Jurkat, Clone E6-1 (cell line): ENCODE data around the gene C1QL3.

Experiments used
- DNase-seq: peaks from one replicate; pipeline ENCODE4 v3.0.0-alpha.2; 2011; ENCODE audit warnings: low read depth, low spot score
- H3K4me3 ChIP-seq: 2 replicates; pipeline ENCODE4 v1.5.1; 2011; ENCODE audit warnings: mild to moderate bottlenecking, low read length, control low read depth, moderate library complexity

Gene C1QL3

GRCh38 chr10:16505161-16505560 is 16.5 kb downstream of the C1QL3 start:
- H3K4me3 ChIP-seq, result no peak overlapping the region
- DNase-seq, result no peak

DNA sequence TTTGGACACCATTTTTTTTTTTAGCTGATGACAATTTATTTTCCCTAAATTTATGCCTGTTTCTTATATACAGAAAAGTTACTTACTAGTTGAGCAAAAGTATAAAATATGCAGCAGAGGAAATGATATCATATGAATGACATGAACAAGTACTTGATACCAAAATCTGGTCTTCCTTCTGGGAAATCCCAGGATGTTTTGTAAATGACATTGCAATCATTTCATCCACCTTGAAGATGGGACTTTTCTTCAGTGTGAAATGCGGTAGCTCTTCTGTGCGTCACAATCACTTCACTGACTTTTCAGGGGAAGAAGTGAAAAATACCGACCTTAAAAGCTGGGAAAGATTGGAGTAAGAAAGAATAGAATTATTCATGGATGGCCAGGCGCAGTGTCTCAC is 23.8 kb downstream of the C1QL3 start:
- no peak overlapping the region for H3K4me3 ChIP-seq
- DNase-seq, result no peak

DNA sequence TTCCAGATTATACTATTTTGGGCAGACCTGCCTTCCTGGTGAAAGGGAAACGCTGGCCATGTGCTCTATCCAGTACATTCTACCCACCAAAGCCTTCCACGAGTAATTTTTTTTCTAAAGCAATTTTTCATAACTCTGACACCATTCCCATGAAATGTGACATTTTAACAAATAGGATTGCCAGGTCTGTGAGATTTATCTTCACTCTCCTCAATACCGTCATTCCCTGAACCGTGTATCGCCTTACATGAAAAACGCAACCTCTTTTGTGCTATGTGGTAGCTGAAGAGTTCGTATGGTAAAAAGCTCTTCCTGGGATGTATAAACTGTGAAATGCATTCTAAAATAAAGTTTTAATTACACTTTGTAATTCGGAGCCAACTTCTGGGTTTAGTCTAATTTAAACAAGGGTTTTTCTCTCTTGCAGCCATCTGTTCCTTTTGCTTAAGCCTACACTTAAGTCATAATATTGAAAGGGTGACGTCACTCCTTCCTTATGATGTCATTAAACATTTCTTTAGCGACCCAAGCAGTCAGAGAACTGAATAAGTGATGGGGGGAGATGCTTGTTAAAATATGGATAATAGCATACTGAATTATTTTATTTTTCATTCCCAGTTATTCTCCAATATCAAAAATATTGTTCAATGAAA is 27.7 kb downstream of the C1QL3 start:
- no peak overlapping the region for H3K4me3 ChIP-seq
- DNase-seq, result no peak

GRCh38 chr10:16491933-16492332 is 29.7 kb downstream of the C1QL3 start:
- no peak overlapping the region for H3K4me3 ChIP-seq

DNA sequence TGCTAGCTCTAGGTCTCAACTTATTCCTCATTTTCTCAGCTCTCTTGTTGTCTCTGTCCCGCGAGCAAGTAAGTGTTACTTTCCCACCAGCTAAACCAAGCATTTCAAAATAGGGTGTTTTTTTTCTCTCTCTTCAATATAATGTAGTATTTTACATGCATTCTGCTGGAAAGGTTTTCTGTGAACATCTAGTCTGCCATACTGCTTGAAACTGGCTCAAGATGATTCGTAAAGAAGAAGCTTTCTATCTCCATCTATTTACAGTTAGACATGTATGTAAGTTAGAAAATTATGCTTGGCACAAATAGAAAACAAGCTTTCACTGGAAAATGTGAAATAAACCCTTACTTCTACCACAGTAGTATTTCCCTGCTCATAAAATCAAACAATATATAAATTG is 31.2 kb downstream of the C1QL3 start:
- no peak overlapping the region for H3K4me3 ChIP-seq
- DNase-seq, result no peak

More at GRCh38 chr10:16491933-16492332, 29.7 kb downstream of the C1QL3 start:
- DNase-seq, result no peak

DNA sequence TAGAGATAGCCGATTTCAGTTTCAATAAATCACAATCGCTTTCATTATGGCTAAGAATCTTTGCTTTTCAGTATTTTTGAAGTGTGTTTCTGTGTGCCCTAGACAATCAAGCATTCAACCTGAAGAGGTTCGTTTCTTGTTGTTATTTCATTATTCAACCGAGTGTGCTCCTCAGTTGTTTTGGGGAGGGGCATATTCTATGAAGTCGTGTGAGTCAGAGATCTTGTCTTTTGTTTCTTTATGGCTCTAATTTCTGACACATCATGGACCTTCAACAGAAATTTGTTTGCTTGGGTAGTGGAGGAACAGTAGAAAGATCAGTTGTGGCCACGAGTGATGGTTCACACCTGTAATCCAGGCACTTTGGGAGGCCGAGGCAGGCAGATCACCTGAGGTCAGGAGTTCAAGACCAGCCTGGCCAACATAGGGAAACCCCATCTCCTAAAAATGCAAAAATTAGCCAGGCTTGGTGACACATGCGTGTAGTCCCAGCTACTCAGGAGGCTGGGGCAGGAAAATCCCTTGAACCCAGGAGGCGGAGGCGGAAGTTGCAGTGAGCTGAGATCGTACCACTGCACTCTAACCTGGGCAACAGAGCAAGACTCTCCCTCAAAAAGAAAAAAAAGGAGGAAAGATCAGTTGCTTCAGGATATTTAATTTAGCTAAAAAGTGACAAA is 38.3 kb downstream of the C1QL3 start:
- H3K4me3 ChIP-seq, result no peak overlapping the region
- no peak for DNase-seq

DNA sequence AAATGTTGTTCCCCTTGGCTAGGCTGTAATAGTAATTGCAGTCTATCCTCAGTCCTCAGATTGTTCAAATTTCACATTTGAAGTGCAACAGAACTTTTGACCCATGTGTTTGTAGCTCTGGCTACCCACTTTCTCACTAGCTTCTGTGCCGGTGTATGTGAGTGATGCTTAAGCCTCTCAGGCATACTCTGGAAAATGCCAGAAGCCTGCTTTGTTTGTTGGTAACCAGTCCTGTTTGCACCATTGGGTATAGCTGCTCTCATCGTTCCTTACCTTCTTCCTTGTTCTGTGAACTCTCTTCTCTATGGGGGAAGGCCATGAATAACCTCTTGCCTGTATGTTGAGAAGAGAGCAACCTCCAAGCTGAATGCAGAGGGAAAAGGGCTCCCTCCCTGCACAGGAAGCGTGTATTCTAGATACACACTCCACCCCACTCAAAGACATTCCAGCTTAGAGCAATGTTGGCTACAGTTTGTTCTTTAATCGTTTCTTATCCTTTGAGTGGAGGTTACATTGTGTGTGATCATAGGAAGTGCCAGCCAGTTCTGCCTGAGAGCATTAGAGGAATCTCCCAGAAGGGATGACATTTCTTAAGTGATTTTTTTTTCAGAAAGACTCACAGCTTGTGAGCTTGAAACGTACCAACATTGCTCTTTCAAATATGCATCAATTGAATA is 40.5 kb downstream of the C1QL3 start:
- no peak overlapping the region for H3K4me3 ChIP-seq
- no peak for DNase-seq

- no peak for DNase-seq
- H3K4me3 ChIP-seq, result no peak overlapping the region
Observed at GRCh38 chr10:16478801-16479200, 42.9 kb downstream of the C1QL3 start.

GRCh38 chr10:16477757-16478156 is 43.9 kb downstream of the C1QL3 start:
- no peak overlapping the region for H3K4me3 ChIP-seq
- DNase-seq, result no peak

DNA sequence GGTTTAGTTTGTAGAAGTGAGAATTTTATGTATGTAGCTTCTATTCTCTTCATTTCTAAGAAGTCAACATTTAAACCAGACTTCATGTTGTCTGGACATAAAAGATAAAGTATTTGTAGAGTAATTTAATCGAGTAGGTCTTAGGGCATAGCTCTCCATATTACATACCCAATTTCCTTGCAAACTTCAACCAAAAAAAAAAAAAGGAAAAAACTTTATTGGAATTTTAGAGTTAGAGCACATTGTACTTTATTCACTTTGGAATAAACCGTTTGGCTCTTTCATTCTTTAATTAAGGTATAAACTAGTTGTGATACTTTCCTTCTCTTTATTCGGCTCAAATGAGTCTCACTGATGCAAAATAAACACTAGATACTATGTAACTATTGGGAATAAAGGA is 48.9 kb downstream of the C1QL3 start:
- no peak for DNase-seq
- no peak overlapping the region for H3K4me3 ChIP-seq

DNA sequence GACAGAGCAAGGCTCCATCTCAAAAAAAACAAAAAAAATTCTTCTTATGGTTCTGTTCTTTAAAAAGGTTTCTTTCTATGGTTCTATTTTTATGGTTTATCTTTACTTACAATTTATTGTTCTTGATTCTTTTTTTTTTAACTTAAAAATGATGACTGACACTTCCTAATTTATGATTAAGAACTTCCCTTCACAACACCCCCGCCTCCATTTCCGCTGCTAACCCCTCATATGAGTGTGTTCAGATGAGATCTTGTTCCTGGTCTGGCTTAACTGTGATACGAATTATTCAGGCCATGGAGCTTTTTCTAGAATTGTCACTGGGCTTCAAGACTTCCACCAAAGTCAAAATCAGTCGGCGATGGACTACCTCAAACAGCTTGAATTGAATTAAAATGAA is 50.9 kb downstream of the C1QL3 start:
- DNase-seq, result no peak
- no peak overlapping the region for H3K4me3 ChIP-seq

GRCh38 chr10:16466001-16466400 is 55.7 kb downstream of the C1QL3 start:
- H3K4me3 ChIP-seq, result no peak overlapping the region
- no peak for DNase-seq
